ENCODE measurements around the gene ALDH1L1.

The ALDH1L1 gene

DNA sequence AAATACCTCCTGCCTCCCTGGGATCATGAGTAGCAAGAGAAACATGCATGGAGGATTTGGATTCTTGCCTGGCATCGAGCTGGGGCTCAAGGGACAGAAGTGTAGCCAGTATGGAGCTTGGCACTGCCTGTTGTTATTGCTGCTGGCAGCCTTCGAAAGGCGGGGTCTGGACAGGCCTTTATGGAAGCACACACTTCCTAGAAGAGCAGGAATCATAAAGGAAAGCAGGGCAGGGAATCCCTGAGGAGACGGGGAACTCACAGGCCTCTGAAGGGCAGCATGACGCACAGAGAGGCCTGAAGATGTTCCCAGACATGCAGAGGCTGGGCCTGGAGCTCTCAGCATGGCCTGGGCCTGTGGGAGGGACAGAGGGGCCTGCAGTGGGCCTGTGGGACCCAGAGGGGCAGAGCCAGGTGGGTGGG is 77.8 kb downstream of the ALDH1L1 start:
- CTCF ChIA-PET: interaction anchor here (0.7 to 1.4 kb wide), 2 partner anchors 31 to 32 kb away, joined by 3 to 4 read pairs; no protein-coding TSS in a partner anchor
- TF ChIP-seq ARNT (IDR thresholded peaks at IDR 0.05) (no peak), SUZ12 (IDR thresholded peaks at IDR 0.05) (no peak), SP1 (IDR thresholded peaks at IDR 0.05) (no peak), FOXA1 (IDR thresholded peaks at IDR 0.05) (no peak), BHLHE40 (IDR thresholded peaks at IDR 0.05; ENCODE audit: borderline replicate concordance) (no peak), CTBP1 (IDR thresholded peaks at IDR 0.05; ENCODE audit: borderline replicate concordance) (no peak), HDGF (IDR thresholded peaks at IDR 0.05; ENCODE audit: borderline replicate concordance) (no peak), L3MBTL2 (conservative IDR thresholded peaks at IDR 0.05) (no peak), TARDBP (IDR thresholded peaks at IDR 0.05) (no peak), FOXM1 (IDR thresholded peaks at IDR 0.05; ENCODE audit: borderline replicate concordance) (no peak), LEF1 (IDR thresholded peaks at IDR 0.05; ENCODE audit: borderline replicate concordance) (no peak), FOXK2 (IDR thresholded peaks at IDR 0.05) (no peak), ELF4 (IDR thresholded peaks at IDR 0.05) (no peak), NFRKB (IDR thresholded peaks at IDR 0.05) (no peak), ZNF384 (IDR thresholded peaks at IDR 0.05) (no peak)
- TF ChIP-seq, protein P1, sequence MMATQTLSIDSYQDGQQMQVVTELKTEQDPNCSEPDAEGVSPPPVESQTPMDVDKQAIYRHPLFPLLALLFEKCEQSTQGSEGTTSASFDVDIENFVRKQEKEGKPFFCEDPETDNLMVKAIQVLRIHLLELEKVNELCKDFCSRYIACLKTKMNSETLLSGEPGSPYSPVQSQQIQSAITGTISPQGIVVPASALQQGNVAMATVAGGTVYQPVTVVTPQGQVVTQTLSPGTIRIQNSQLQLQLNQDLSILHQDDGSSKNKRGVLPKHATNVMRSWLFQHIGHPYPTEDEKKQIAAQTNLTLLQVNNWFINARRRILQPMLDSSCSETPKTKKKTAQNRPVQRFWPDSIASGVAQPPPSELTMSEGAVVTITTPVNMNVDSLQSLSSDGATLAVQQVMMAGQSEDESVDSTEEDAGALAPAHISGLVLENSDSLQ (IDR thresholded peaks at IDR 0.05): no peak
- no peak for DNase-seq (ENCODE audit: extremely low spot score)
- POLR2A ChIA-PET: interaction anchor here (1.2 kb wide), 1 partner anchor 18 kb away, joined by 4 read pairs; the partner anchor contains the start of gene SLC41A3

DNA sequence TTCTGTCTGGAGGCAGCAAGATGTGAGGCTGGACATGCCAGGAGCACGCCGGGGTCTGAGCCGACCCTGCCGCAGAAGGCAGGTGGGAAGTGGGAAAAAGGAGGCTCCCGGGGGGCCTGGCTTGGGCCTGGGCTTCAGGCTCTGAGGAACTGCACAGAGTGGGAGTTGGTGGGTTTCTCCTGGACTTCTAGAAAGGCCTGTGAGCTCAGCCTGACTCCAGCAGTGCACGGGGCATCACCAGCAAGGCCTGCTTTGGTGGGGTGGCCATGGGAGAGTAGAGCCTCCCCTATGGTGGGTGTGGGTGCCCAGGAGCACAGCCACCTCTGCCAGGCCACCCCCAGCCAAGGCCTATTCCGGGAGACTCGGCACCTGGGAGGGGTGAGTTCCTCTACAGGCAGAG is 78.4 kb downstream of the ALDH1L1 start:
- ChIA-PET POLR2A (interaction anchor here (1.2 kb wide), 1 partner anchor 18 kb away, joined by 4 read pairs; the partner anchor contains the start of gene SLC41A3), CTCF (no interaction called here)
- TF ChIP-seq TARDBP (IDR thresholded peaks at IDR 0.05): no peak
- TF ChIP-seq, protein P1 (IDR thresholded peaks at IDR 0.05): no peak
- TF ChIP-seq FOXA1 (IDR thresholded peaks at IDR 0.05): no peak
- no peak for TF ChIP-seq L3MBTL2 (conservative IDR thresholded peaks at IDR 0.05)
- no peak for TF ChIP-seq BHLHE40 (IDR thresholded peaks at IDR 0.05; ENCODE audit: borderline replicate concordance)
- no peak for TF ChIP-seq ELF4 (IDR thresholded peaks at IDR 0.05)
- TF ChIP-seq FOXM1 (IDR thresholded peaks at IDR 0.05; ENCODE audit: borderline replicate concordance): no peak
- TF ChIP-seq NFRKB (IDR thresholded peaks at IDR 0.05): no peak
- TF ChIP-seq ARNT (IDR thresholded peaks at IDR 0.05): no peak
- TF ChIP-seq SP1 (IDR thresholded peaks at IDR 0.05): no peak
- DNase-seq (ENCODE audit: extremely low spot score): no peak

DNA sequence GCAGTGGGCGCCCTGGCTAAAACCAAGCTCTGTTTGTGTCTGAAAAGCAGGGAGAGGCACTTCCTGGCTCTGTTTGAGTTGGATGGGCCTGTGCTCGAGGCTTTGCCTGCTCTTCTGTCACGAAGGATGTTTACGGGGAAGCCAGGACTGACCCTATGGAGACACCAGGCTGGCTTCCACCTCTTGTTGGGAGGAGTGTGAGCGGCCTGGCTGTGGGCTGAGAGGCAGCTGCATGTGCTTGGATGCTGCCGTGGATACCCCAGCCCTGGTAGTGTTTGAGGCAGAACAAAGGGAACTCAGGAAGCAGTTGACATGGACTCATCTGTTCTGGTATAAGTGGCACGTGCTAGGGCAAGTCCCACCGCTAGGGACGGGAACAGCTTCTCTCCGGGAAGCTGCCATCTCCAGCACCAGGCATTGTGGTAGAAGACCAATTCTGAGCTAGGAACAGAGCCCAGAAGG is 78.8 kb downstream of the ALDH1L1 start:
- ChIA-PET POLR2A (no interaction called here), CTCF (no interaction called here)
- no peak for DNase-seq (ENCODE audit: extremely low spot score)
- TF ChIP-seq SP1 (IDR thresholded peaks at IDR 0.05) (no peak), ZNF384 (IDR thresholded peaks at IDR 0.05) (no peak), FOXA1 (IDR thresholded peaks at IDR 0.05) (no peak), HDGF (IDR thresholded peaks at IDR 0.05; ENCODE audit: borderline replicate concordance) (no peak), BHLHE40 (IDR thresholded peaks at IDR 0.05; ENCODE audit: borderline replicate concordance) (no peak), L3MBTL2 (conservative IDR thresholded peaks at IDR 0.05) (no peak), ELF4 (IDR thresholded peaks at IDR 0.05) (no peak), SUZ12 (IDR thresholded peaks at IDR 0.05) (no peak)
- TF ChIP-seq, protein P1 (IDR thresholded peaks at IDR 0.05): no peak

GRCh38 chr3:126100634-126101301 is 79.6 kb downstream of the ALDH1L1 start:
- TF ChIP-seq ZNF384 (IDR thresholded peaks at IDR 0.05) (no peak), HDGF (IDR thresholded peaks at IDR 0.05; ENCODE audit: borderline replicate concordance) (no peak), ARNT (IDR thresholded peaks at IDR 0.05) (no peak), FOXM1 (IDR thresholded peaks at IDR 0.05; ENCODE audit: borderline replicate concordance) (no peak), NFRKB (IDR thresholded peaks at IDR 0.05) (no peak)
- POLR2A ChIA-PET: interaction anchor here (1.1 kb wide), 1 partner anchor 17 kb away, joined by 3 read pairs; the partner anchor contains the start of gene SLC41A3
- CTCF ChIA-PET: interaction anchor here (0.6 kb wide), 1 partner anchor 51 kb away, joined by 3 read pairs; no protein-coding TSS in a partner anchor
- DNase-seq (ENCODE audit: extremely low spot score): peak; percentile 6

DNA sequence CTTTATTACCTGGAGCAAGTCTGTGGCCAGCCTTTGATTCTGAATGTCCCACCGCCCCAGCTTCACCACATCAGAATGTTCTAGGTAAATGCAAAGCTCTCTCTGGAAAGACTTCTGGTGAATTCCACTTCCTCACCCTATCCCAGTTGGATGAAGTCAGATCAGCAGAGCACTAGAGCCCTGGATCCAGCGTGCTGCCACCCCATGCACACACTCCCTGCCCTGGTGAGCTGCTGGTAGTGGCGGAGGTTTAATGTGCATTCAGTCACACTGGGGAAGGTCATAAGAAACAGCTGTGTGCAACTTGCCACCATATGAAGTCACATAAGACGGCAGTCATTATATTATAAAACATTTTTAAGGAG is 80.1 kb downstream of the ALDH1L1 start:
- ChIA-PET POLR2A (interaction anchor here (1.1 kb wide), 1 partner anchor 16 kb away, joined by 3 read pairs; the partner anchor contains the start of gene SLC41A3), CTCF (interaction anchor here (0.6 kb wide), 1 partner anchor 51 kb away, joined by 3 read pairs; no protein-coding TSS in a partner anchor)
- peak; percentile 3 for DNase-seq (ENCODE audit: extremely low spot score)
- TF ChIP-seq ELF4 (IDR thresholded peaks at IDR 0.05) (no peak), LEF1 (IDR thresholded peaks at IDR 0.05; ENCODE audit: borderline replicate concordance) (no peak), CTBP1 (IDR thresholded peaks at IDR 0.05; ENCODE audit: borderline replicate concordance) (no peak), TARDBP (IDR thresholded peaks at IDR 0.05) (no peak), FOXK2 (IDR thresholded peaks at IDR 0.05) (no peak), L3MBTL2 (conservative IDR thresholded peaks at IDR 0.05) (no peak), ZNF384 (IDR thresholded peaks at IDR 0.05) (no peak), FOXM1 (IDR thresholded peaks at IDR 0.05; ENCODE audit: borderline replicate concordance) (no peak), BHLHE40 (IDR thresholded peaks at IDR 0.05; ENCODE audit: borderline replicate concordance) (no peak), ARNT (IDR thresholded peaks at IDR 0.05) (no peak), NFRKB (IDR thresholded peaks at IDR 0.05) (no peak), SUZ12 (IDR thresholded peaks at IDR 0.05) (no peak), HDGF (IDR thresholded peaks at IDR 0.05; ENCODE audit: borderline replicate concordance) (no peak), SP1 (IDR thresholded peaks at IDR 0.05) (no peak)
- TF ChIP-seq, protein P1 (IDR thresholded peaks at IDR 0.05): no peak

Measured in HEK293T (cell line).